GM23338 (cell line): Measurements from ENCODE around the gene HHIPL1. TPM values are rescaled to one million over a fixed set of nuclear protein-coding genes. Genes with fewer than 3 reads are reported as not detected.

Experiments used
- ATAC-seq: fragments of 200-7000 bp; cut with Tn5 transposase; 3 replicates; pipeline ENCODE4 v1.9.1; 2020
- DNase-seq: peaks from one replicate; pipeline ENCODE4 v3.0.0-alpha.2; 2015; ENCODE audit warnings: low spot score
- H2AFZ ChIP-seq: fragments of 200-600 bp; sonication (generic); 2 replicates; pipeline ENCODE4 v1.8.0; 2016; ENCODE audit warnings: antibody characterized with exemption, mild to moderate bottlenecking, moderate library complexity
- H3F3A ChIP-seq: fragments of 200-600 bp; sonication (generic); replicated peaks from 2 replicates; pipeline ENCODE4 v1.8.0; 2017; ENCODE audit warnings: antibody characterized with exemption, mixed run types, low read depth
- H3K27ac ChIP-seq: fragments of 200-600 bp; sonication (generic); 2 replicates; pipeline ENCODE4 v1.6.1; 2016; ENCODE audit warnings: low read depth
- H3K27me3 ChIP-seq: fragments of 200-600 bp; sonication (generic); 2 replicates; pipeline ENCODE4 v1.8.0; 2016; ENCODE audit warnings: mild to moderate bottlenecking, mixed run types, moderate library complexity; ENCODE audit not compliant: insufficient read depth
- H3K36me3 ChIP-seq: fragments of 200-600 bp; sonication (generic); 2 replicates; pipeline ENCODE4 v1.8.0; 2016; ENCODE audit warnings: mild to moderate bottlenecking; ENCODE audit not compliant: insufficient read depth
- H3K4me1 ChIP-seq: fragments of 200-600 bp; sonication (generic); 2 replicates; pipeline ENCODE4 v1.8.0; 2016; ENCODE audit warnings: mild to moderate bottlenecking, moderate library complexity; ENCODE audit not compliant: insufficient read depth
- H3K4me2 ChIP-seq: fragments of 200-600 bp; sonication (generic); 2 replicates; pipeline ENCODE4 v1.7.1; 2017; ENCODE audit warnings: mixed run types
- H3K4me3 ChIP-seq: fragments of 200-600 bp; sonication (generic); 2 replicates; pipeline ENCODE4 v1.6.1; 2016; ENCODE audit warnings: mixed run types
- H3K79me2 ChIP-seq: fragments of 200-600 bp; sonication (generic); replicated peaks from 2 replicates; pipeline ENCODE4 v1.8.0; 2017; ENCODE audit warnings: mild to moderate bottlenecking; ENCODE audit not compliant: insufficient read depth
- H3K9me2 ChIP-seq: fragments of 200-600 bp; sonication (generic); 2 replicates; pipeline ENCODE4 v1.8.0; 2017; ENCODE audit not compliant: insufficient read depth
- H4K20me1 ChIP-seq: fragments of 200-600 bp; sonication (generic); replicated peaks from 2 replicates; pipeline ENCODE4 v1.8.0; 2017; ENCODE audit warnings: mild to moderate bottlenecking; ENCODE audit not compliant: insufficient read depth
- H3K27ac Mint-ChIP-seq: 2 replicates; pipeline ENCODE4 v1.8.0; 2020; ENCODE audit warnings: inconsistent platforms, mild to moderate bottlenecking, moderate library complexity, mixed read lengths
- H3K27me3 Mint-ChIP-seq: 3 replicates; pipeline ENCODE4 v1.8.0; 2022; ENCODE audit warnings: low read depth, mild to moderate bottlenecking, moderate library complexity, mixed read lengths, inconsistent platforms; ENCODE audit not compliant: insufficient read depth, poor library complexity
- H3K36me3 Mint-ChIP-seq: 3 replicates; pipeline ENCODE4 v1.8.0; 2021; ENCODE audit warnings: low read depth, mild to moderate bottlenecking, inconsistent platforms, moderate library complexity, mixed read lengths
- H3K4me1 Mint-ChIP-seq: 3 replicates; pipeline ENCODE4 v1.8.0; 2020; ENCODE audit warnings: mild to moderate bottlenecking, inconsistent platforms, mixed read lengths
- H3K4me3 Mint-ChIP-seq: 3 replicates; pipeline ENCODE4 v1.8.0; 2021; ENCODE audit warnings: moderate library complexity, mild to moderate bottlenecking, inconsistent platforms, mixed read lengths
- H3K9me3 Mint-ChIP-seq: 3 replicates; pipeline ENCODE4 v1.8.0; 2020; ENCODE audit warnings: moderate library complexity, mild to moderate bottlenecking, inconsistent platforms, mixed read lengths
- CREB1 ChIP-seq: fragments of 250-450 bp; sonication (Bioruptor Pico); IDR thresholded peaks from 2 replicates; pipeline ENCODE4 v1.5.0; 2020; ENCODE audit warnings: low read depth, mild to moderate bottlenecking, moderate library complexity
- CTCF ChIP-seq, 2 experiments: fragments of 200-600 bp in 1 of 2; sonication (generic) in 1 of 2; conservative IDR thresholded peaks; 2 replicates each; pipeline versions ENCODE4 v1.5.1 to v1.6.1; 2016 to 2017; ENCODE audit warnings: antibody characterized with exemption in 2 of 2, low read depth in 2 of 2, mild to moderate bottlenecking in 2 of 2, moderate library complexity in 1 of 2
- POLR2AphosphoS5 ChIP-seq: IDR thresholded peaks from 2 replicates; pipeline ENCODE4 v1.6.1; 2016; ENCODE audit warnings: antibody characterized with exemption, low read depth
- REST ChIP-seq: IDR thresholded peaks from one replicate; pipeline ENCODE4 v1.6.1; 2018; ENCODE audit warnings: antibody characterized with exemption; ENCODE audit not compliant: unreplicated experiment
- STAT1 ChIP-seq: IDR thresholded peaks from one replicate; pipeline ENCODE4 v1.6.1; 2016; ENCODE audit warnings: antibody characterized with exemption; ENCODE audit not compliant: unreplicated experiment
- ZNF331 ChIP-seq: fragments of 250-450 bp; sonication (Bioruptor Pico); IDR thresholded peaks from 2 replicates; pipeline ENCODE4 v1.5.0; 2020; ENCODE audit warnings: low read depth, mild to moderate bottlenecking, moderate library complexity
- polyA plus RNA-seq: library from polyadenylated mRNA; unstranded; fragments of >200 nt; fragmentation: Nextera tagmentation; extraction: Ambion mirVana; gene quantifications from 2 replicates; pipeline ENCODE4 v1.2.1, GENCODE V29; 2016
- total RNA-seq: library from RNA; depleted of rRNA; stranded (reverse); fragments of >200 nt; shearing (Covaris generic); gene quantifications from 2 replicates; pipeline ENCODE4 v1.2.3, GENCODE V29; 2014

Gene HHIPL1
- total and polyA plus RNA-seq, 2 experiments from 2014 or later = 1.9 to 2.0 TPM

- H3K27ac Mint-ChIP-seq = no peak overlapping the region
- H2AFZ ChIP-seq = no peak overlapping the region
- H3K27me3 Mint-ChIP-seq = peaks cover 4% of the 10 kb centered on the region
Measured at GRCh38 chr14:99616832-99617800, 27.8 kb upstream of the HHIPL1 start.

GRCh38 chr14:99619835-99620834 is 24.8 kb upstream of the HHIPL1 start:
- no peaks in the 10 kb centered on the region for H3F3A ChIP-seq
- H3K4me3 ChIP-seq = no peak overlapping the region
- H3K27me3 Mint-ChIP-seq = peaks cover 12% of the 10 kb centered on the region
- no peaks in the 10 kb centered on the region for H3K79me2 ChIP-seq
- no peak for DNase-seq
- H3K36me3 ChIP-seq = no peaks in the 10 kb centered on the region
- H3K4me2 ChIP-seq = no peak overlapping the region
- no peak overlapping the region for H3K27ac ChIP-seq
- H3K27ac Mint-ChIP-seq = no peak overlapping the region
- no peaks in the 10 kb centered on the region for H3K9me2 ChIP-seq
- no peaks in the 10 kb centered on the region for H4K20me1 ChIP-seq
- no peak for ATAC-seq
- peak overlapping the region; percentile 43; the same call in 1 of the 2 replicates for H2AFZ ChIP-seq
- H3K4me3 Mint-ChIP-seq = no peak overlapping the region
- no peaks in the 10 kb centered on the region; the same call in 1 of the 2 replicates for H3K4me1 ChIP-seq
- peaks cover 7% of the 10 kb centered on the region; the same call in 2 of the 3 replicates for H3K4me1 Mint-ChIP-seq
- H3K9me3 Mint-ChIP-seq = no peaks in the 10 kb centered on the region
- no peaks in the 10 kb centered on the region for H3K36me3 Mint-ChIP-seq
- no peaks in the 10 kb centered on the region for H3K27me3 ChIP-seq
- TF ChIP-seq CTCF (conservative IDR thresholded peaks at IDR 0.05; ENCODE audit: low read depth in 2 of 2) (no peak), ZNF331 (CRISPR knock-in tag) (no peak), CREB1 (no peak), POLR2AphosphoS5 (no peak), STAT1 (no peak)

More at GRCh38 chr14:99616832-99617800, 27.8 kb upstream of the HHIPL1 start:
- no peaks in the 10 kb centered on the region for H3K9me3 Mint-ChIP-seq
- no peak for DNase-seq
- H3K4me2 ChIP-seq = no peak overlapping the region
- TF ChIP-seq POLR2AphosphoS5 (no peak), STAT1 (no peak), REST (no peak)
- ATAC-seq = no peak
- H3K4me1 Mint-ChIP-seq = peaks cover 6% of the 10 kb centered on the region
- no peaks in the 10 kb centered on the region for H3F3A ChIP-seq
- no peaks in the 10 kb centered on the region for H3K36me3 ChIP-seq
- no peaks in the 10 kb centered on the region for H3K9me2 ChIP-seq
- no peak overlapping the region for H3K4me3 ChIP-seq
- H3K27me3 ChIP-seq = no peaks in the 10 kb centered on the region
- no peaks in the 10 kb centered on the region for H3K36me3 Mint-ChIP-seq
- H3K4me1 ChIP-seq = no peaks in the 10 kb centered on the region
- H3K27ac ChIP-seq = no peak overlapping the region
- H3K4me3 Mint-ChIP-seq = no peak overlapping the region
- no peaks in the 10 kb centered on the region for H3K79me2 ChIP-seq
- H4K20me1 ChIP-seq = no peaks in the 10 kb centered on the region
